HG03108 (cell line): Measurements from ENCODE around the gene AOAH.
"Not testable (repeated sequence)": the region's sequence is repeated elsewhere in the genome, so short reads cannot be mapped to it uniquely, and the experiment has no call there.

Experiments used
- ATAC-seq: cut with Tn5 transposase; IDR thresholded peaks from one replicate; pipeline ENCODE4 v1.9.1; 2021; ENCODE audit warnings: moderate library complexity; ENCODE audit not compliant: unreplicated experiment

AOAH gene

GRCh38 chr7:36521133-36521532, 203.2 kb downstream of the AOAH start:
- ATAC-seq, result no peak

GRCh38 chr7:36515847-36516246, 208.4 kb downstream of the AOAH start:
- no peak for ATAC-seq

- no peak for ATAC-seq
Measured at GRCh38 chr7:36514289-36515243, 209.7 kb downstream of the AOAH start.

- no peak for ATAC-seq
Measured at GRCh38 chr7:36513393-36513792, 210.9 kb downstream of the AOAH start.

GRCh38 chr7:36512616-36513015, 211.7 kb downstream of the AOAH start:
- ATAC-seq, result no peak

GRCh38 chr7:36509962-36510361, 214.3 kb downstream of the AOAH start:
- ATAC-seq, result no peak

- no peak for ATAC-seq
Measured at GRCh38 chr7:36507475-36508440, 216.5 kb downstream of the AOAH start.

- ATAC-seq, result no peak
Measured at GRCh38 chr7:36506820-36507219, 217.5 kb downstream of the AOAH start.

- ATAC-seq, result no peak
Measured at GRCh38 chr7:36506130-36506798, 218.0 kb downstream of the AOAH start.

GRCh38 chr7:36504617-36505016, 219.7 kb downstream of the AOAH start:
- ATAC-seq, result not testable (repeated sequence)

- not testable (repeated sequence) for ATAC-seq
Measured at GRCh38 chr7:36504216-36504615, 220.1 kb downstream of the AOAH start.

GRCh38 chr7:36497775-36498174, 226.5 kb downstream of the AOAH start:
- no peak for ATAC-seq

- ATAC-seq, result not testable (repeated sequence)
Measured at GRCh38 chr7:36497176-36497575, 227.1 kb downstream of the AOAH start.

- ATAC-seq, result no peak
Measured at GRCh38 chr7:36496576-36496975, 227.7 kb downstream of the AOAH start.

- no peak for ATAC-seq
Measured at GRCh38 chr7:36491317-36491716, 233.0 kb downstream of the AOAH start.

GRCh38 chr7:36490419-36490830, 233.9 kb downstream of the AOAH start:
- ATAC-seq, result no peak

- ATAC-seq, result not testable (repeated sequence)
Measured at GRCh38 chr7:36488672-36489071, 235.6 kb downstream of the AOAH start.

- ATAC-seq, result no peak
Measured at GRCh38 chr7:36487756-36488336, 236.4 kb downstream of the AOAH start.

GRCh38 chr7:36486336-36486735, 238.0 kb downstream of the AOAH start:
- no peak for ATAC-seq

GRCh38 chr7:36484265-36484664, 240.0 kb downstream of the AOAH start:
- ATAC-seq, result no peak
